GM12878 (cell line): ENCODE measurements around the gene HSPB1. TPM values are rescaled to one million over a fixed set of nuclear protein-coding genes. Genes with fewer than 3 reads are reported as not detected.

ENCODE experiments used
- polyA plus RNA-seq, 11 experiments: library from polyadenylated mRNA; depleted of rRNA in 4 of 11; unstranded in 6 of 11; stranded (reverse) in 5 of 11; fragments of >200 nt; fragmentation: Nextera tagmentation in 4 of 11; fragmentation: Illumina TruSeq in 1 of 11; extraction: Ambion mirVana in 4 of 11; extraction: Trizol in 1 of 11; gene quantifications; 1 replicate in 1 of 11; 2 replicates in 10 of 11; pipeline versions ENCODE4 v1.2.1 to v1.2.3, GENCODE V29; 2011 to 2016; ENCODE audit warnings: inconsistent platforms in 2 of 11, missing spikeins in 2 of 11, low read depth in 1 of 11
- total RNA-seq, 4 experiments: library from RNA; depleted of rRNA in 3 of 4; stranded (reverse); fragments of >200 nt in 3 of 4; fragmentation: Illumina TruSeq in 1 of 4; extraction: Trizol in 1 of 4; gene quantifications; 2 replicates each; pipeline versions ENCODE4 v1.2.1 to v1.2.3, GENCODE V29; 2013 to 2021

HSPB1 gene
- total and polyA plus RNA-seq, 10 of the 15 experiments (the other 5 are each of a cell fraction or from before 2014, with no cell fraction given) = 13.7 to 297 (median 62.0) TPM

Other genes starting within 250 kb of the HSPB1 start
- gene SRRM3, start 100.8 kb upstream of the HSPB1 start, total RNA-seq (2014; rRNA removed) = not detected in 2 replicates
- gene SRRM3, start 100.8 kb upstream of the HSPB1 start, total RNA-seq (2014; rRNA removed; fragmentation: Illumina TruSeq; extraction: Trizol) = not detected in 2 replicates
- gene SRRM3, start 100.8 kb upstream of the HSPB1 start, total RNA-seq (2021) = 0.15 and 0.19 TPM in 2 replicates
- 0.03 TPM in 1 of 2 replicates, not detected in the other for gene SRRM3, start 100.8 kb upstream of the HSPB1 start, polyA plus RNA-seq (2011; rRNA removed)
- gene SRRM3, start 100.8 kb upstream of the HSPB1 start, polyA plus RNA-seq (2014; fragmentation: Illumina TruSeq; extraction: Trizol) = 0.03 TPM in 1 of 2 replicates, not detected in the other
- not detected for gene SRRM3, start 100.8 kb upstream of the HSPB1 start, polyA plus RNA-seq (2014; fragmentation: Nextera tagmentation; extraction: Ambion mirVana)
- gene SRRM3, start 100.8 kb upstream of the HSPB1 start, polyA plus RNA-seq (2014; rRNA removed) = not detected in 2 replicates
- gene SRRM3, start 100.8 kb upstream of the HSPB1 start, polyA plus RNA-seq (2016; fragmentation: Nextera tagmentation; extraction: Ambion mirVana) = under 1 TPM in 1 of 2 experiments, not detected in 1; 0.06 TPM
- gene YWHAG, start 56.3 kb downstream of the HSPB1 start, total RNA-seq (2014; rRNA removed) = 26.0 and 26.4 TPM in 2 replicates
- gene YWHAG, start 56.3 kb downstream of the HSPB1 start, total RNA-seq (2014; rRNA removed; fragmentation: Illumina TruSeq; extraction: Trizol) = 77.4 and 79.7 TPM in 2 replicates
- gene YWHAG, start 56.3 kb downstream of the HSPB1 start, total RNA-seq (2021) = 153 and 157 TPM in 2 replicates
- gene YWHAG, start 56.3 kb downstream of the HSPB1 start, polyA plus RNA-seq (2011; rRNA removed) = 59.6 and 75.1 TPM in 2 replicates
- 125 and 130 TPM in 2 replicates for gene YWHAG, start 56.3 kb downstream of the HSPB1 start, polyA plus RNA-seq (2014; fragmentation: Illumina TruSeq; extraction: Trizol)
- gene YWHAG, start 56.3 kb downstream of the HSPB1 start, polyA plus RNA-seq (2014; fragmentation: Nextera tagmentation; extraction: Ambion mirVana) = 10 to 100 TPM; 20.2 to 27.2 TPM
- 55.4 and 61.8 TPM in 2 replicates for gene YWHAG, start 56.3 kb downstream of the HSPB1 start, polyA plus RNA-seq (2014; rRNA removed)
- 10 to 100 TPM; 24.3 to 26.1 TPM for gene YWHAG, start 56.3 kb downstream of the HSPB1 start, polyA plus RNA-seq (2016; fragmentation: Nextera tagmentation; extraction: Ambion mirVana)
- gene SSC4D, start 107.0 kb downstream of the HSPB1 start, total RNA-seq (2014; rRNA removed) = 0.34 and 0.65 TPM in 2 replicates
- gene SSC4D, start 107.0 kb downstream of the HSPB1 start, total RNA-seq (2014; rRNA removed; fragmentation: Illumina TruSeq; extraction: Trizol) = 0.14 and 0.18 TPM in 2 replicates
- 0.41 and 0.72 TPM in 2 replicates for gene SSC4D, start 107.0 kb downstream of the HSPB1 start, total RNA-seq (2021)
- gene SSC4D, start 107.0 kb downstream of the HSPB1 start, polyA plus RNA-seq (2011; rRNA removed) = 0.24 TPM in 2 replicates
- 0.21 and 0.25 TPM in 2 replicates for gene SSC4D, start 107.0 kb downstream of the HSPB1 start, polyA plus RNA-seq (2014; fragmentation: Illumina TruSeq; extraction: Trizol)
- gene SSC4D, start 107.0 kb downstream of the HSPB1 start, polyA plus RNA-seq (2014; fragmentation: Nextera tagmentation; extraction: Ambion mirVana) = under 1 TPM in 1 of 2 experiments, not detected in 1; 0.11 TPM
- 0.08 and 0.29 TPM in 2 replicates for gene SSC4D, start 107.0 kb downstream of the HSPB1 start, polyA plus RNA-seq (2014; rRNA removed)
- under 1 TPM; 0.63 to 0.79 TPM for gene SSC4D, start 107.0 kb downstream of the HSPB1 start, polyA plus RNA-seq (2016; fragmentation: Nextera tagmentation; extraction: Ambion mirVana)
- 3.0 and 5.2 TPM in 2 replicates for gene ZP3, start 122.3 kb downstream of the HSPB1 start, total RNA-seq (2014; rRNA removed)
- gene ZP3, start 122.3 kb downstream of the HSPB1 start, total RNA-seq (2014; rRNA removed; fragmentation: Illumina TruSeq; extraction: Trizol) = 2.7 and 3.3 TPM in 2 replicates
- 2.2 and 3.0 TPM in 2 replicates for gene ZP3, start 122.3 kb downstream of the HSPB1 start, total RNA-seq (2021)
- gene ZP3, start 122.3 kb downstream of the HSPB1 start, polyA plus RNA-seq (2011; rRNA removed) = 0.07 and 0.39 TPM in 2 replicates
- 1.6 and 3.0 TPM in 2 replicates for gene ZP3, start 122.3 kb downstream of the HSPB1 start, polyA plus RNA-seq (2014; fragmentation: Illumina TruSeq; extraction: Trizol)
- 1 to 10 TPM; 2.0 to 5.1 TPM for gene ZP3, start 122.3 kb downstream of the HSPB1 start, polyA plus RNA-seq (2014; fragmentation: Nextera tagmentation; extraction: Ambion mirVana)
- 0.90 and 2.0 TPM in 2 replicates for gene ZP3, start 122.3 kb downstream of the HSPB1 start, polyA plus RNA-seq (2014; rRNA removed)
- gene ZP3, start 122.3 kb downstream of the HSPB1 start, polyA plus RNA-seq (2016; fragmentation: Nextera tagmentation; extraction: Ambion mirVana) = 1 to 10 TPM; 1.6 to 2.9 TPM
- 8.1 and 14.3 TPM in 2 replicates for gene DTX2, start 159.0 kb downstream of the HSPB1 start, total RNA-seq (2014; rRNA removed)
- 5.0 and 5.9 TPM in 2 replicates for gene DTX2, start 159.0 kb downstream of the HSPB1 start, total RNA-seq (2014; rRNA removed; fragmentation: Illumina TruSeq; extraction: Trizol)
- gene DTX2, start 159.0 kb downstream of the HSPB1 start, total RNA-seq (2021) = 21.9 and 31.0 TPM in 2 replicates
- 2.8 and 7.7 TPM in 2 replicates for gene DTX2, start 159.0 kb downstream of the HSPB1 start, polyA plus RNA-seq (2011; rRNA removed)
- 1.1 and 5.9 TPM in 2 replicates for gene DTX2, start 159.0 kb downstream of the HSPB1 start, polyA plus RNA-seq (2014; fragmentation: Illumina TruSeq; extraction: Trizol)
- 1 to 10 TPM in 1 of 2 experiments, under 1 TPM in 1; 0.14 to 1.2 TPM for gene DTX2, start 159.0 kb downstream of the HSPB1 start, polyA plus RNA-seq (2014; fragmentation: Nextera tagmentation; extraction: Ambion mirVana)
- gene DTX2, start 159.0 kb downstream of the HSPB1 start, polyA plus RNA-seq (2014; rRNA removed) = 14.2 and 19.5 TPM in 2 replicates
- 10 to 100 TPM; 17.3 TPM for gene DTX2, start 159.0 kb downstream of the HSPB1 start, polyA plus RNA-seq (2016; fragmentation: Nextera tagmentation; extraction: Ambion mirVana)
- 0.71 TPM in 1 of 2 replicates, not detected in the other for gene UPK3B, start 207.9 kb downstream of the HSPB1 start, total RNA-seq (2014; rRNA removed)
- gene UPK3B, start 207.9 kb downstream of the HSPB1 start, total RNA-seq (2014; rRNA removed; fragmentation: Illumina TruSeq; extraction: Trizol) = 0.18 and 0.27 TPM in 2 replicates
- gene UPK3B, start 207.9 kb downstream of the HSPB1 start, total RNA-seq (2021) = 0.72 and 1.3 TPM in 2 replicates
- gene UPK3B, start 207.9 kb downstream of the HSPB1 start, polyA plus RNA-seq (2011; rRNA removed) = 0.16 TPM in 1 of 2 replicates, not detected in the other
- gene UPK3B, start 207.9 kb downstream of the HSPB1 start, polyA plus RNA-seq (2014; fragmentation: Illumina TruSeq; extraction: Trizol) = not detected in 2 replicates
- gene UPK3B, start 207.9 kb downstream of the HSPB1 start, polyA plus RNA-seq (2014; fragmentation: Nextera tagmentation; extraction: Ambion mirVana) = not detected
- gene UPK3B, start 207.9 kb downstream of the HSPB1 start, polyA plus RNA-seq (2014; rRNA removed) = not detected in 2 replicates
- under 1 TPM; 0.26 to 0.35 TPM for gene UPK3B, start 207.9 kb downstream of the HSPB1 start, polyA plus RNA-seq (2016; fragmentation: Nextera tagmentation; extraction: Ambion mirVana)
- gene SPDYE16, start 240.6 kb downstream of the HSPB1 start, total RNA-seq (2014; rRNA removed) = not detected in 2 replicates
- 0.18 and 0.22 TPM in 2 replicates for gene SPDYE16, start 240.6 kb downstream of the HSPB1 start, total RNA-seq (2014; rRNA removed; fragmentation: Illumina TruSeq; extraction: Trizol)
- gene SPDYE16, start 240.6 kb downstream of the HSPB1 start, total RNA-seq (2021) = 0.26 TPM in 1 of 2 replicates, not detected in the other
- 0.05 and 0.10 TPM in 2 replicates for gene SPDYE16, start 240.6 kb downstream of the HSPB1 start, polyA plus RNA-seq (2011; rRNA removed)
- gene SPDYE16, start 240.6 kb downstream of the HSPB1 start, polyA plus RNA-seq (2014; fragmentation: Illumina TruSeq; extraction: Trizol) = 0.07 TPM in 1 of 2 replicates, not detected in the other
- under 1 TPM; 0.04 to 0.05 TPM for gene SPDYE16, start 240.6 kb downstream of the HSPB1 start, polyA plus RNA-seq (2014; fragmentation: Nextera tagmentation; extraction: Ambion mirVana)
- gene SPDYE16, start 240.6 kb downstream of the HSPB1 start, polyA plus RNA-seq (2014; rRNA removed) = 0.03 and 0.04 TPM in 2 replicates
- under 1 TPM; 0.67 to 0.92 TPM for gene SPDYE16, start 240.6 kb downstream of the HSPB1 start, polyA plus RNA-seq (2016; fragmentation: Nextera tagmentation; extraction: Ambion mirVana)